KBM-7 (cell line): ENCODE measurements around the gene NRP1.
"Not testable (repeated sequence)": the region's sequence is repeated elsewhere in the genome, so short reads cannot be mapped to it uniquely, and the experiment has no call there.

Experiments used
- DNase-seq: peaks from one replicate; pipeline ENCODE4 v3.0.0-alpha.2; 2015
- in situ Hi-C: fragments of 300-500 bp; cut with MboI; formaldehyde crosslinking; loops from 2 replicates; pipeline ENCODE4 v1.14.3; 2020; ENCODE audit warnings: low sequenced_read_pairs, low pct_unique_long_range_greater_than_20kb, mixed read lengths

Gene NRP1

DNA sequence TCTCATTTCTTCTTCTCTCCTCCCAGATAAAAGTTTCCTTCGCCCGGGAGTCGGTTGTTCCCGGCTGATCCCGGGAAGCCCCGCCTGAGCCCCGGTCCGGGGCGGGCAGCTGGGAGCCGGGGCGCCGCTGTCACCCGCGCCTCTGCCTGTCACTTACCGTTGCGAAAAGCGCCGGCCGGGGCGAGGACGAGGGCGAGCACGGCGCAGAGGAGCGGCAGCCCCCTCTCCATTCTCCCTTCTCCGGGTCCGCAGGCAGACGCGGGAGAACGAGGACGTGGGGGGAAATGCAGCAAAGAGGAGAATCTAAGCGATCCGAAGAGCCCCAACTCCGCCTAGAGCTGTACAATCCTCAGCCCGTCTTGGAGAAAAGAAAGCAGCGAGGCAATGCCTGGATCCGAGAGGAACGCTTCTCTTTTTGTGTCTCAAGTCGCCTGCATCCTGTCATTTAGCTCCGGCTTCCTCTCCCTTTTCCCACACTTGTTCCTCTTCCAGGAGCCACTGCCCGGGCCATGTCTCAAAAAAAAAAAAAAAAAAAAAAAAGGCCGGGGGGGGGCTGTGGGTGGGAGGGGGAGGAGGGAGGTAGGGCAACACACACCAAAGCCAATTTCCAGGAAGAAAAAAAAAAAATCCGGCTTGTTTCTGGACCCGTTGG lies at the start of gene NRP1:
Gene NRP1, minus strand, starts transcription at position 515 of the 652 bp plus-strand sequence. Its CDS starts 285 bp downstream, at position 230.
- peak; percentile 85 for DNase-seq
- in situ Hi-C loops = loop anchor here (25.0 kb wide), 1 partner anchor 1303 kb away; no protein-coding TSS in a partner anchor

DNA sequence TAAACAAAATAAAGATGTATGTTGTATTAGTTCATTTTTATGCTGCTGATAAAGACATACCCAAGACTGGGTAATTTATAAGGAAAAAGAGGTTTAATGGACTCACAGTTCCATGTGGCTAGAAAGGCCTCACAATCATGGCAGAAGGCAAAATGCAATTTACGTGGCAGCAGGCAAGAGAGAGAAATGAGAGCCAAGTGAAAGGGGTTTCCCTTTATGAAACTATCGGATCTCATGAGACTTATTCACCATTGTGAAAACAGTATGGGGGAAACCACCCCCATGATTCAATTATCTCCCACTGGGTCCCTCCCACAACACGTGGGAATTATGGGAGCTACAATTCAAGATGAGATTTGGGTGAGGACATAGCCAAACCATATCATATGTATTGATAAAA lies 49.7 kb upstream of the NRP1 start:
- in situ Hi-C loops, DNase-seq: not testable (repeated sequence)

DNA sequence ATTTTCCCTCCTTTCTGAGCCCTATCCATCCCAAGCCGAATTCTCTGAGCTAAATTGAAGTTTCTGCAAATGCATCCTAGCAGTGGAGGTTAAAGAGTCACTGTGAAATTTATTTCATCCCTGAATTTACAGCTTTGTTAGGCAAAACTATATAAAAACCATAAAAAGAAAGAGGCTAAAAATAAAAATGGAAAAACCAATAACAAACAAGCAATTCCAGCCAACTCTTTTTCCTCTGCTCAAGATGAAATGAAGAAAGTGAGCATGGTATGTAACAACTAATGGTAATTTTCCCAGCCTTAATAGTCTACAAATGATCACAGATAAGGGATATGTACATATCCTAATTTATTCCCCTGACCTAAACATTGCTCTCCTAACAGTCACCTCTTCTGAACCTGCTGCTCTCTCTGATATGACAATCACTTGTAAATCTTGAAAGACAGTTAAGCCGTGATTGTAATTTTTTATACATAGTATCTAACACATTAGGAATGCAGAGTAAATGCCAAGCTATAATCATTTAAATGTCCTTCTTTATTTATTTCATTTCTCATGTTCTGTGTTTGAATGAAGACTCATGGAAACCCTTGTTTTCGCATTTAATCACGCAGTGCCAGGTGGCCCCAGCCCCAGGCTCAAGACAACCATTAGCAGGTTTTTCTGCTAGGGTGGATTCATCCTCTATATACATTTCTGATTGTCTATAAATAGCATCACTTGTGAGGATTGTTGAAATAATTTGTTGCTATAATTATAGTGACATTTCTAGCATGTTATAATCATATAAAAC lies 48.6 kb upstream of the NRP1 start:
- DNase-seq = no peak

DNA sequence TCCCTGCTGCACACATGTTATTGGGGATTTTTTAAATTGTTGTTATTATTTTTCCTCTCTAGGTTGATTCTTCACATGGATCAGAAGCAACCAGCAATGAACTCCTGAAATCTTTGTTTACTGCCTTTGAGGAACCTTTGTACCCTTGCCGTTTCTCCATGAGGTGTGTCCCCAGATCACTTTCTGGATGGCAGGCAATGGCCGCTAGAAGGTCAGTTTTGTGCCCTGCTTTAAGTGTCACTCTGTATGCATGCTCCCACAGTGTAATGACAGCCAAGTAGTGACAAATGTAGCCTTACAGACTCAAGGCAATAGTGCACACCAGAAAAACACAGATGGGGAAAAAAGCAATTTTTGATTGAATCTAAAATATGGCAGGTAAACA lies 47.7 kb upstream of the NRP1 start:
- DNase-seq = no peak
- in situ Hi-C loops = no loop called here

More for the DNA sequence above, 48.6 kb upstream of the NRP1 start:
- in situ Hi-C loops = no loop called here

DNA sequence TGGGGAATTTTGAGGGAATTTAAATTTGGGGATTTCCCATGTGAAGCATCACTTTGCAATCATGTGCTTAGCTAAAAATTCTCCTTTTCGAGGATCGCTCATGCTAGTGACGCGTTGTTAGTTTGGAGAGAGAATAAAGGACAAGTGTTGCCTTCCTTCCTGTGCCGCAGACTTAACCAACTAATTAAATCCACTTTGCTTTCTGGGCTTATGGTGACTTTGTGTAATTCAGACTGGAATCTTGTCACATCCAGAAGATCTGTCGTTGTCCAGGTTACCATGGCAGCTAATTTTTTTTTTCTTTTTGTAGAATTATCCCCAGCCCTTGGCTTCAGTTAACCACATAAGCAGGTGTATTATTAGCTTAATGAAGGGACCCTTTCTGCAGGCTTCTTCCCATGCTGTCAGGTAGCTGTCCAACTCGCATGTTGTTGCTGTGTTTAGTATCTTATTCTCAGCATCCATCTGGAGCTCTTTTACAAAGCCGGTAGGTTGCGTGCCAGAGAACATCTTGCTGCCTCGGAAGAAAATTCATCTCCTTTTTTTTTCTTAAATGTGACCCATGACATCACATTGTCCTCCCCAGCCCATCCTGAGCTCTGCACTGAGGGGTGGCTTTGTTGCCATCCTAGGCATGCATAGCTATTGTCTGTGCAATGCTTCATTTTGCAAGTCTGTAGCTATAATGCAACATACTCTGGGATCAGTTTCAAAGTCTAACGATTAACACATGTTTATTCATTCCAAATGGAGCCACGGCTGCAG lies 47.2 kb upstream of the NRP1 start:
- no peak for DNase-seq
- in situ Hi-C loops = no loop called here

DNA sequence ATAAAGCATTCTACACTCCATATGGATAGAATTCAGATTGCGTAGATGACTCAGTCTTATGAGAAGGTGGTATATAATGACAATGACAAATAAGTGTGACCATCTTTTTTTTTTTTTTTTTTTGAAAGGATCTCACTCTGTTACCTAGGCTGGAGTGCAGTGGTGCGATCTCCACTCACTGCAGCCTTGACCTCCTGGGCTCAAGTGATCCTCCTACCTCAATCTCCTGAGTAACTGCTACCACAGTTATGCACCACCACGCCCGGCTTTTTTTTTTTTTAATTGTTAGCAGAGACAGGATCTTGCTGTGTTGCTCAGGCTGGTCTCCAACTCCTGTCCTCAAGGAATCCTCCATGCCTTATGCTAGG lies 43.2 kb upstream of the NRP1 start:
- in situ Hi-C loops = no loop called here
- DNase-seq = no peak

DNA sequence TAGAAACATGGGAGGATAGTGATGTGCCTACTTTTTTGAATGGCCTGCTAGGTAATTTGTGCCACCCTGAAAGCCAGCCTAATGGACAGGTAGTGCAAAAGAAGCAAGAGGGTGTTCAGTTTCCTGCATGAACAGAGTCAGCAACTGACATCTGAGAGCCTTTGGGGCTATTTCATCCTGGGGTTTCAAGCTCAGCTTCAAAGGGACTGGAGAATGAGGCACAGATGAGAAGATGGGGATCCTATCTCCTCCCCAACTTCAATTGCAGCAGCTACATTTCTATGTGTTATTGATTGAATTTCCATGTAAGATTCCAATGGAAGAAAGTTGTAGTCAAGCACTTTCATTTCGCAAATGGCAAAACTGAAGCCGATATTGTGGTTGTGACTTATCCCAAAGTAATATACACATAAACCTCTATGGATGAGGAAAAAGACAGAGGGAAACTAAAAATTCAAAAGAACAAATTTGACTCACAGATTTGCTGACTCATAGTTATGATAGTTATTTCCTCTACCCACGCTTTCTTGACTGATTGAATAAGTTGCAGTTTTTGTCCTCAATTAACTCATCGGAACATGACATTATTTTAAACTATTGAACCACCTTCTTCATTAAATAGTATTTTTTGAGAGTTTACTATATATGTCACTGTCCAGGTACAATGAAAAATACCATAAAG lies 42.6 kb upstream of the NRP1 start:
- in situ Hi-C loops = no loop called here
- peak; percentile 9 for DNase-seq

DNA sequence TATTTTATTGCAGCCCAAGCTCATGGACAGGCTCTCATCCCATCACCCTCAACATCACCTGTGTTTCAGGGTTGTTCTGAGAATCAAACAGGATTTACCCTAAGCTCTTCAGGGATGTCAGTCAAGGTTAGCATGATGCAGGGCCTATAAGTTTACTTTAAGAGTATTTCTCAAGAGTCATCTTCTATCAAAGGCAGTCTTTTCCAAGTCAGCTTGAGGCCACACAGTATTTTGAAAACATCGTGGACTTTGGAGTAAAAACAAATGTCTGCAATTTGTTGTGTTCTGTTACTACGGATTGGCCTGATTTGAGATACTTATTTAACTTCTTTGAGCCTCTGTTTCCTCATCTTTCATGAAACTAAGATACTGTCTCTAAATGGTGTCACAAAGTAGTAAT lies 42.0 kb upstream of the NRP1 start:
- in situ Hi-C loops = no loop called here
- DNase-seq = no peak

DNA sequence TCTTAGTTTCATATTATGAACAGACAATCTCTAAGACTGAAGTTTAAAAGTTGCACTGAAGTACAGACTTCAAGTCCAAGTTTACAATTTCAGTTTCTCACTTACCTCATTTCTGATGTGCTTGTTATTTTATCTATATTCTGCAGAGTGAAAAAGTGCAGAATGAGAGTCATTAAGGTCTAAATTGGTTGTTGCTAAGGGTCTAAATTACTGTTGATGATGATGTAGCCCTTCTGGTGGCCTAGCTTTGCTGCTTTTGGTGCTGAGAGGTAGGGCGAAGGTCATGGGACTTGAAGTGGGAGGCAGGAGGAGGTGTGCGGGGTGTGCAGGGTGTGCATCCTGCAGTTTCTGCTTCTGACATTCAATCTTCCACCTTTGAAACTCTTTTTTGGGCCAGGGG lies 38.8 kb upstream of the NRP1 start:
- no peak for DNase-seq
- in situ Hi-C loops = no loop called here

DNA sequence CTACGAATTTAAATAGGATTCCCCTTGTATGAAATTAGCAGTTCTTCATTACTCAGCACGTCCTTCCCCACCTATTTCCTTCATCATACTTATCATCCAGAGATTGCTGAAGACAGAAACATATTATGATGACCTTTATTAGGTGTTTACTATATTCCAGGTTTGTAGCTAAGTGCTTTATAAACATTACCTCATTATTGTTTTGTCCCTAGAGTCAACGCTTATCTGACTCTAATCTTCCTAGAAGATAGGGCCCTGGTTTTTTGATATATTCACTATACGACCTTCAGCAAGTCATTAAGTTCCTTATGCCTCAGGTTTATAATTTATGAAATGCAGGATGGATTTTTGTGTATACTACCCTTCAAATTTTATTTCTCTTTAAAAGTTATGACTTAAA lies 36.8 kb upstream of the NRP1 start:
- in situ Hi-C loops = no loop called here
- DNase-seq = no peak

DNA sequence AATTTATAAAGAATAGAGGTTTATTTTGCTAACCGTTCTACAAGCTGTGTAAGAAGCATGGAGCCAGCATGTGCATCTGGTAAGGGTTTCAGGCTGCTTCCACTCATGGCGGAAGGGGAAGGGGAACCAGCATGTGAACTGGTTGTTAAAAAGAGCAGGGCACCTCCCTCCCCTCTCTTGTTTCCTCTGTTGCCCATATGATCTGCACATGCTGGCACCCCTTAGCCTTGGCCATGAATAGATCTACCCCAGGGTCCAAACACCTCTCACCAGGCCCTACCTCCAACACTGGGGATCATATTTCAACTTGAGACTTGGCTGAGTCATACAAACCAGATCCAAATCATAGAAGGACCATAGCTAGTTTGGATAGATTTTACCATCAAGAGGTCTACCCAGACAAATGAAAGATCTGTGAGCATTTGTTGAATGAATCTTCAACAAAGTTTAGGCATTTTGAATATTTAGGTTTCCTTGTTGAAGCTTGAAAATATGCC lies 36.0 kb upstream of the NRP1 start:
- DNase-seq = no peak

DNA sequence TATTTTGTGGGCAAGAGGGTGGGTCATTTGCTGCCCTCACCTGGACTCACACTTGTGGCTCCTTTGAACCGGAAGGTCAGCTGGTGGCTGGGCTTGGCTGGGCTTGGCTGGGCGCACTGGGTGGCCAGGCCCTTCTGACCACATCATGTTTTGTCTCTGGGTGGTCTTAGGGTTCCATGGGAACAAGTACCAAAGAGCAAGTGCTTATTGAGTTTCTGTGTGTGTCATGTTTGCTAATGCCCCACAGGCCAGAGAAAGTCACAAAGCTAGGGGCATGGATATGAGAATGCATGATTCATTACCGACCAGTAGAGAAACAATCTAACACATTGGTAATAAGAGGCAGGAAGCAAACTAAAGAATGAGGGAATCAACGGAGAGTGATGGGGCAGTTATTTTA lies 33.6 kb upstream of the NRP1 start:
- no peak for DNase-seq
- in situ Hi-C loops = no loop called here

More for the DNA sequence above, 36.0 kb upstream of the NRP1 start:
- in situ Hi-C loops = no loop called here

DNA sequence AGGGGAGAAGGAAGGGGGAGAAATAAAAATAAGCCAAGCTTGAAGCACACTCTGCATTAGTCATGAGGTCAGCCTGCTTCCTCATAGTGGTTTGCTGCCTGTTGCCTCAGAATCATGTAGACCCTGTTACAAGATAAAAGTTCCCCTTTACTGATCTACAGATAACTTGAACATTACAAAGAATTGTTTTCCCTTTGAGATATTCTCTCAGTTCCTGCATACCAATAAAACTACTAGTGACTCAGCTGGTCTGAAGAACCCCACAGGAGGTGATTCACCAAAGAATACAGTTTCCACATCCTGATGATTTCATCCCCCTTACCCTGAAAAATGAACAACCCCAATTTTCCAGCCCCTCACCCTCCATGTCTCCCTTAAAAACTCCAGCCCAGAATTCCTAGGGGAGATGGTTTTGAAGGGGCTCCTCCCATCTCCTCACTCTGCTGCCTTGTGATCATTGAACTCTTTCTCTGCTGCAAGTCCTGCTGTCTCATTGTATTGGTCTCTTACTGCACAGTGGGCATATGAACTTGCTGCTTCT lies 31.5 kb upstream of the NRP1 start:
- in situ Hi-C loops = no loop called here
- peak; percentile 79 for DNase-seq

DNA sequence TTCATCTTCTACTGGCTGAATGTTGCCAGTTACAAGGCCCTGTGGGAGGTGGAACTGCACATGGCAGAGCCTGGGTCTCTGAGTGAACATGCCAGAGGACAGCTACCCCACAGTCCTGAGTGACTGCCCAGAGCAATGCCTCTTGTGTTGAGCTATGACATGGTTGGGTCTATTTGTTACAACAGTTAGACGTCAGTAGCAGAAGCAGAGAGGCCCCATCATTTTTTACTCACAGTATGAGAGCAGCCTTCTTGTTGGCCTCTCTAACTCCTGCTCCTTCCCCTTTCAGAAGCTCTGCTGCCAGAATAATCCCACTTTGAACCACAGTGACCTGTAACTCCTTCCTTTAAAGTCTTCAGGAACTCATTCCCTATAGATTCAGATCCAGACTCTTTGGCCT lies 30.8 kb upstream of the NRP1 start:
- in situ Hi-C loops = no loop called here

DNA sequence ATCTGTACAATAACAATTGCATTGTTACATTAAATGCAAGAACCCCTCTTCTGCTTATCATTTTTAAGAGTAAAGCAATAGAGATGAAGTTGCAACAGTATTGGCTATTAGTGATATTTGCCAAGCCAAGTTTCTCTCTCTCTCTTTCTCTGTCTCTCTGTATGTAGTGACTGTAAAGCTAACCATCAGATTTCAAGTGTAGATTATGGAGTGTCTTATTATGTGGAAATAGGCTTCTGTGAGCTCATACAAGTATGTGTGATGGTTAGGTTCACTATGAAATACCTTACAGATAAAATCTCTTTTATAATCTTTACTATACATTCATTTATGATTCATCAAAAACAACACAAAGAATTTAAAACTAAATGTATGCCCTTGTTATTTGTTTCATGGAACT lies 28.6 kb upstream of the NRP1 start:
- no peak for DNase-seq
- in situ Hi-C loops = no loop called here

More for the DNA sequence above, 30.8 kb upstream of the NRP1 start:
- no peak for DNase-seq

DNA sequence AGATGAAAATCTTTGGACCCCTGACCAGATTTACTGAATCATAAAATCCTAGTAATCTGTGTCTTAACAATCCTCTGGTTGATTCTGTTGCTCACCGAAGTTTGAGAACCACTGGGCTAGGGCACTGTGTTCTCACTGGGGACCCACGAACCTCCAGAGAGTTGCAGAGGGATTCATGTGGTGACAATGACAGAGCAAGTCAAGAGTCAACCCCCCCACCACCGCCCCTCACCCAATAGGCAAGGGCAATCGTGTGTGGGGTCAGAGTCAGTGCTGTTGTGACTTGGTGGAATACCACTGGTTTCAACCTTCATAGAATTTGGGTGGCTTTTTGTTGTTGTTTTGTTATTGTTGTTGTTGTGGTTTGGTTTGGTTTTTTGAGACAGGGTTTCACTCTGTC lies 23.5 kb upstream of the NRP1 start:
- no peak for DNase-seq
- in situ Hi-C loops = no loop called here

DNA sequence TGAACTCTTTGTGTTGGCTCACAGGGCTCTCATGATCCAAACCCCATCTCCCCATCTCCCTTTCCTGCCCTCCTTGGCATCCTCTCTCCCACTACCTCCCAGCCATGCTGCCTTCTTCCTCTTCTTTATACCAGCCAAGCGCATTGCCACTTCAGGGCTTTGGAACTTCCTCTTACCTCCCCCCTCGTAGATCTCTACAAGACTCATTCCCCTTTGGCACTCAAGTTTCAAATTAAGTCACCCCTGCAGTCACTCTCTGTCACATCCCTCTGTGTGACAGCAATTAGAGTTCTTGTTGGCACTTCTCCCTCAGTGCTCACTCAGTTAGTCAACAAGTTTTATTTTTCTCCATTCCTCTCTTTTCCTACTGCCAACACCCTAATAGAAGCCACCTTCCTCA lies 20.8 kb upstream of the NRP1 start:
- in situ Hi-C loops = no loop called here
- DNase-seq = peak; percentile 82

DNA sequence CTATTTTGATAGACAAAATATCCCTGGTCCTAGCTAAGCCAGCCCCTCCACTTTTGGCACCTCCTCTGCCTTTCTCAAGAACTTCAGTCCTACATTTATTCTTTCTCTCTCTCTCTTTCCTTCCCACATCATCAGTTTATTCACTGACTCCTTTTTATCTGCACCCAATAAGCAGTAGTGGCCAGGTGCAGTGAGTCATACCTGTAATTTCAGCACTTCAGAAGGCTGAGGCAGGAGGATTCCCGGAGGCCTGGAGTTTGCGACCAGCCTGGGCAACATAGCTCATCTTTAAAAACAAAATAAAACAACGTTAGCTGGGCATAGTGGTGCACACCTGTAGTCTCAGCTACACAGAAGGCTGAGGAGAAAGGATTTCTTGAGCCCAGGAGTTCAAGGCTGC lies 19.4 kb upstream of the NRP1 start:
- no peak for DNase-seq

DNA sequence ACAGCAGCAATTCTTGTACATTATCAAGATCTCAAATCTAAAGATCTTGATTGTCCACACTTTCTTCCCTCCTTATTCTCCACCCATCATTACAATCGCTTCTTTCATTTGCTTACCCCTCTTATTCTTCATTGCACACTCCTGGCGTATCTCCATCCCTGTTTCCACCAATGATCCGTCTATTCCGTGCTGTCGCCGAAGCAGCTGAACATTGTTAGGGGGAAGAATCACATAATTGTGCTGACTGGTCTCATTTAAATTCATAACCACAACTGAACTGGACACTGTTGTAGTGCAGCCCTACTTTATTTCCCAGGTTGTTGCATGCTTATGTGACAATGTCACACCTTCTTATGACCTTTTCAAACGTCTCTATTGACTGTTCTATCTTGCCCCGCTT lies 18.9 kb upstream of the NRP1 start:
- in situ Hi-C loops = no loop called here
- no peak for DNase-seq

More for the DNA sequence above, 19.4 kb upstream of the NRP1 start:
- in situ Hi-C loops = no loop called here
